Epithelial cell of proximal tubule (primary cell): Measurements from ENCODE around the gene TFDP2. TPM values are rescaled to one million over a fixed set of nuclear protein-coding genes. Genes with fewer than 3 reads are reported as not detected.
A peak's percentile ranks its signal among the peaks of the same experiment; 100 is the strongest.
"Not testable (repeated sequence)": the region's sequence is repeated elsewhere in the genome, so short reads cannot be mapped to it uniquely, and the experiment has no call there.

Experiments
- DNase-seq: peaks from one replicate; pipeline ENCODE4 v3.0.0-alpha.2; 2011; ENCODE audit warnings: low read depth
- H3K4me3 ChIP-seq: 2 replicates; pipeline ENCODE4 v1.5.1; 2011; ENCODE audit warnings: low read depth, mild to moderate bottlenecking, low read length
- total RNA-seq: library from RNA; depleted of rRNA; stranded (reverse); fragments of >200 nt; gene quantifications from 2 replicates; pipeline ENCODE4 v1.2.3, GENCODE V29; 2015
- TF ChIP-seq, protein P1 (sequence below): conservative IDR thresholded peaks from 2 replicates; pipeline ENCODE4 v1.5.1; 2012; ENCODE audit warnings: low read depth, mild to moderate bottlenecking, low read length

The TFDP2 gene
- total RNA-seq, 1 donor from 2014 or later, result 40.2 TPM

- H3K4me3 ChIP-seq, result no peak overlapping the region
- TF ChIP-seq, protein P1, sequence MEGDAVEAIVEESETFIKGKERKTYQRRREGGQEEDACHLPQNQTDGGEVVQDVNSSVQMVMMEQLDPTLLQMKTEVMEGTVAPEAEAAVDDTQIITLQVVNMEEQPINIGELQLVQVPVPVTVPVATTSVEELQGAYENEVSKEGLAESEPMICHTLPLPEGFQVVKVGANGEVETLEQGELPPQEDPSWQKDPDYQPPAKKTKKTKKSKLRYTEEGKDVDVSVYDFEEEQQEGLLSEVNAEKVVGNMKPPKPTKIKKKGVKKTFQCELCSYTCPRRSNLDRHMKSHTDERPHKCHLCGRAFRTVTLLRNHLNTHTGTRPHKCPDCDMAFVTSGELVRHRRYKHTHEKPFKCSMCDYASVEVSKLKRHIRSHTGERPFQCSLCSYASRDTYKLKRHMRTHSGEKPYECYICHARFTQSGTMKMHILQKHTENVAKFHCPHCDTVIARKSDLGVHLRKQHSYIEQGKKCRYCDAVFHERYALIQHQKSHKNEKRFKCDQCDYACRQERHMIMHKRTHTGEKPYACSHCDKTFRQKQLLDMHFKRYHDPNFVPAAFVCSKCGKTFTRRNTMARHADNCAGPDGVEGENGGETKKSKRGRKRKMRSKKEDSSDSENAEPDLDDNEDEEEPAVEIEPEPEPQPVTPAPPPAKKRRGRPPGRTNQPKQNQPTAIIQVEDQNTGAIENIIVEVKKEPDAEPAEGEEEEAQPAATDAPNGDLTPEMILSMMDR, result no peak
- DNase-seq, result no peak
Measured at GRCh38 chr3:141915766-141916165, 233.6 kb downstream of the TFDP2 start.

DNA sequence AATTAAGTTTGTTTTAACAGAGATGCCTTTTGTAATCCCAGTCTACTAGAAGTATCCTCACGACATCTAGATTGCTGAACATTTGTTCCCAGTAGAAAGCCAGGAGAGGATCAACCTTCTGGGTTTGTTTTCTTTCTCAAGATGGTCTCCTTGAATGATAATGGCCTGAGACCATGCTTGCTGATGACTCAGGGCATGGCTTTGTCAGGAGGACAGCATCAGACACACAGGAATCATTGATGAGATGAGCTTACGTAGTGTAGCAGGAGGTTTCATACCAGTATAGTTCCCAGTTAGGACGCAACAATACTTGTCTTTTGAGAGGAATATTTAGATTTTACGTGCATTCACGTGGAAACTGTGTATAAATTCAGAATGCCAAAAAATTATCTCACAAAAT, 234.3 kb downstream of the TFDP2 start:
- TF ChIP-seq, protein P1, result no peak
- DNase-seq, result no peak
- H3K4me3 ChIP-seq, result no peak overlapping the region

DNA sequence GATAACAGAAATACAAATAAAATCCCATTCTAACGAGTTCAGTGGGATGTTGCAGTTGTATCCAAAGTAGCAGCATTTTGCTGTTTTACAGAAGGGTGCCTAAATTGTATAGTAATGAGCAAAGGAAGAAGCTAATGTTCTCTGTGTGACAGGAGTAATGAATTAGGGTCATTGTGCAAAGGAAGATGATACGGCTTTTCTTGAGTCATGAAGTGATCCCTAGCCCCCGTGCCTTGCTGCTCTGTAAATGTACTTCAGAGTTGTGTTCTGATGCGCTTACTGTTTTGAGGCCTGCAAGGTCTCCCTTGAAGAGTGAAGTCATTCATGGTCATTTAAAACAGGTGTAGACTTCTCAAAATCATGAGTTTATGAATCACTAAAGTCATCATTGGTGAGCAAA, 235.0 kb downstream of the TFDP2 start:
- H3K4me3 ChIP-seq, result no peak overlapping the region
- DNase-seq, result no peak
- TF ChIP-seq, protein P1, result no peak

DNA sequence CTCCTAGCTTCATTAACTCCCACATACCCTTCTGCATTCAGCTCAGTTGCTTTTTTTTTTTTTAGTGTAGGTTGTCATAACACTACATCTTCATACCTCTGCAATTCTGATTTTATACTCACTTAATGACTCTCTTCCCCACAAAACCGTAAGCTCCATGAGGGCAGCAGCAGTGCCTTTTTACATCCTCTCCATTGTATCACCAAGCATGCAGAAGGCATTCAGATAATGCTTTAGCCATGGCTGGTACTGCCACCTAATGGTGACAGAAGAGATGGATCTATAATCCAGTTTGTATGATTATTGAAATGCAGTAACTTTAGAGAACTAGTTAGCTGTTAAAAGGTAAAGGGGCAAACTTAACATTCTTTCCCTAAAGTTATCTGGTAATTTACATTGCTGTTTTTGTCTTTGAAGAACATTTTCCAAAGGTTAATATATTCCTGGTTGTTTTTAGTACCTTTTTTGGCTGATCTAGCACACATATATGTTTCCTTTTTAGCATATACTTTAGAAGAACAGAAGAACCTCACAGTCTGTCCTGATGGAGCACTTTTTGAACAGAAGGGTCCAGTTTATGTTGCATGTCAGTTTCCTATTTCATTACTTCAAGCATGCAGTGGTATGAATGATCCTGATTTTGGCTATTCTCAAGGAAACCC, 236.1 kb downstream of the TFDP2 start:
- DNase-seq, result peak; percentile 10
- TF ChIP-seq, protein P1, result peak; percentile 79
- no peak overlapping the region for H3K4me3 ChIP-seq

DNA sequence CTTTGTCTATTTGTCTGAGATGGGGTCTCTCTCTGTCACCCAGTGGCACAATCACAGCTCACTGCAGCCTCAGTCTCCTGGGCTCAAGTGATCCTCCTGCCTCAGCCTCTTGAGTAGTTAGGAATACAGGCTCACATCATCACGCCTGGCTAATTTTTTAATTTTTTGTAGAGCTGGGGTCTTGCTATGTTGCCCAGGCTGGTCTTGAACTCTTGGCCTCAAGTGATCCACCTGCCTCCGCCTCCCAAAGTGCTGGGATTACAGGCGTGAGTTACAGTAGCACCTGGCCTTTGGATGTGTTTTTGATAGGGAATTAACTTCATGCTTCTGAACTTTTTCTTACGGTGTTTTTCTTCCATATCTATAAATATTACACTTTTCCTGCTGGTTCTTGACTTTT, 239.4 kb downstream of the TFDP2 start:
- H3K4me3 ChIP-seq, DNase-seq: not testable (repeated sequence)

DNA sequence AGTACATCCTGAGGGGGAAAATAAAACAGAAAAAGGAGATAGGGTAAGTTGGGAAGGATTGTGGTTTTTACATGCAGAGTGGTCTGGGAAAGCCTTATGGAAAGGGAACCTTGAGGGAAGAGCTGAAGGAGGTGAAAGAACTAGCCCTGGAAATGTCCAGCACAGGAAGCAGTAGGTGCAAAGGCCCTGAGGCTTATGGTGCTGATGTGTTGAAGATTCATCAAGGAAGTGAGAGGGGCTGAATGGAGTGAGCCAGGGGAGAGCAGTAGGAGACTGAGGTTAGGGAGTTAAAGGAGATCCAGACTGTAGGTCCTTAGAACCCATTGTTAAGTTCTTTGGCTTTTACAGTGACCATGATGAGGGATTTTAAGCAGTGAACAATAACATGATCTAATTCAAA, 239.9 kb downstream of the TFDP2 start:
- no peak for DNase-seq
- H3K4me3 ChIP-seq, result no peak overlapping the region
- TF ChIP-seq, protein P1, result no peak

- DNase-seq, result no peak
- TF ChIP-seq, protein P1, result no peak
Measured at GRCh38 chr3:141905129-141905528, 244.2 kb downstream of the TFDP2 start.

More at GRCh38 chr3:141905129-141905528, 244.2 kb downstream of the TFDP2 start:
- H3K4me3 ChIP-seq, result no peak overlapping the region
